Measurements from ENCODE around the gene ERO1B.

ERO1B gene

DNA sequence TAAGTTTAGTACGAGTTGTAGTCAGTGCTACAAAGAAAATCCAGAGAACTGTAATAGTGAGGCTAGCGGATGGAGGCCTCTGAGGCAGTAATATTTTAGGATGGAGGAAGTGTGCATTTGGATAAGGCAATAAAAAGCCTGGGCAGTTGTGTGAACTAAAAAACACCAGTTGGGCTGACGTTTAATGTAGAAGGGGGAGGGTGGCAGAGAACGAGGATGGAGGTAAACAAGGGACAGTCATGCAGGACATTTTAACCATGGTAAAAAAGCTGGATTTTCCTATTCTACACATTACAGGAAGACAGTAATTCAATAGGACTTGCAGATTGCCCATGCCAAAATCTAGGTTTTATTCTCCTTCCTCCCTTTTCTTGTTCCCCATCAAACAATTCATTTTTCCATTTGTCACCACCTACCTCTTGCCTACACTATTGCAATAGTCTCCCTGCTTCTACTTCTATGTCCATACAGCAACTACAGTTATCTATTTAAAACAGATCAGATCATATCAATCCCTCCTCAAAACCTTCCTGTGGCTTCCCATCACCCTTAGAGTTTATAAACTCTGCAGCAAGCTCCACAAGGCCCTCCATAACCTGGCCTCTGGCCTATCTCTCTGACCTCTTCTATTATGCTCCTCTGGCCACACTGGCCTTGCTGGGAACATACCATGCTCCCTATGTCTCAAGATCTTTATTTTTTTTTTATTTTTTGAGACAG lies 27.7 kb downstream of the ERO1B start:
- DNase-seq (ENCODE audit: low spot score): no peak

GRCh38 chr1:236253119-236253518 lies 28.6 kb downstream of the ERO1B start:
- no peak for DNase-seq (ENCODE audit: low spot score)

DNA sequence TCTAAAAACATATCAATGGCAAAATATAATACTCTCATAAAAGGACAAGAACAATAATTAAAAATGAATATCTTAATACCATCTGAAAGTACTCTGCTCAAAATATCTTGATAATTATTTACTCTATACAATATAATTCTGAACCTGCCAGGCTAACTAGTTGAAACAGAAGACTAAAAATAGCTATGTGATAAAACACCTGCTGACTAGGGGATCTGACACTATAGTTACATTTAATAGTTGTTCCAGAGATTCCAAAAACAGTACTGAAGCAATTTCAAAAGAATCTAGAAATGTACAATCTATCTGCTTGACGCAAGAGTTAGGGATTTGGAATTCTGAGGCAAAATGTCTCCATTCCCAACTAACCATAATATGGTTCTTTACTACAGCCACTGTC lies 30.2 kb downstream of the ERO1B start:
- DNase-seq (ENCODE audit: low spot score): no peak

- no peak for DNase-seq (ENCODE audit: low spot score)
Observed at GRCh38 chr1:236247286-236247685, 34.5 kb downstream of the ERO1B start.

GRCh38 chr1:236242568-236242967 lies 39.2 kb downstream of the ERO1B start:
- DNase-seq (ENCODE audit: low spot score): no peak

- DNase-seq (ENCODE audit: low spot score): no peak
Observed at GRCh38 chr1:236240675-236241074, 41.1 kb downstream of the ERO1B start.

GRCh38 chr1:236239092-236239585 lies 42.6 kb downstream of the ERO1B start:
- no peak for DNase-seq (ENCODE audit: low spot score)

DNA sequence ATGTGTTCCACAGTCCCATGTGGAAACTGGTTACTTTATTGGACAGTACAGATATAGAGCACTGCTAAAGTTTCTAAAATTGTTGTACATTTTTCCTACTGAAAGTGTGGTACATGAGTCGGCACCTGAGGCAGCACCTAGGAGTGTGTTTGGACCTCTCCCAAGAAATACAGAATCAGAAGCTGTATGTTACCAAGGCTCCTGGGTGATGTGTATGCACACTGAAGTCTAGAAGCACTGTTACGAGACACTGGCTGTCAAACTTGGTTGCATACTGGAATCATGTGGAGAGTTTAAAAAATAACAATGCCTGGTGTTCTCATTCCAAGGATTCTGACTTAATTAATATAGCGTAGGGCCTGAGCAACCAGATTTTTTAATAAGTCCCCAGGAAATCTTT lies 46.6 kb downstream of the ERO1B start:
- DNase-seq (ENCODE audit: low spot score): no peak

GRCh38 chr1:236228411-236228810 lies 53.3 kb downstream of the ERO1B start:
- DNase-seq (ENCODE audit: low spot score): no peak

DNA sequence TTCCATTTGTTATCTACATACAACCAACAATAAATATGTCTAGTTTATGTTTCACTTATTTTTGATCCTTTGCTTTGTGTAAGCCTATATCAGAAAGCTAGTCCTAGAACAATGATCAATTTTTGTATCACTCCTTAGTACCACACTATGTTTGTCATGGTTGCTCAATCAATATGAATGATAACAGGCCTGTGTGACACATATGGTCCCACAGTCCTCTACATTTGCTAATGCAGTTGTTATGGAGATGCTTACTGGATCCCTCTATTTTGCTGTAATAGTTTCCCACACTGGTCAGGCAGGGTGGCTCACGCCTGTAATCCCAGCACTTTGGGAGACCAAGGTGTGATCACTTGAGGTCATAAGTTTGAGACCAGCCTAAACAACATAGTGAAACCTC lies 59.1 kb downstream of the ERO1B start:
- no peak for DNase-seq (ENCODE audit: low spot score)

DNA sequence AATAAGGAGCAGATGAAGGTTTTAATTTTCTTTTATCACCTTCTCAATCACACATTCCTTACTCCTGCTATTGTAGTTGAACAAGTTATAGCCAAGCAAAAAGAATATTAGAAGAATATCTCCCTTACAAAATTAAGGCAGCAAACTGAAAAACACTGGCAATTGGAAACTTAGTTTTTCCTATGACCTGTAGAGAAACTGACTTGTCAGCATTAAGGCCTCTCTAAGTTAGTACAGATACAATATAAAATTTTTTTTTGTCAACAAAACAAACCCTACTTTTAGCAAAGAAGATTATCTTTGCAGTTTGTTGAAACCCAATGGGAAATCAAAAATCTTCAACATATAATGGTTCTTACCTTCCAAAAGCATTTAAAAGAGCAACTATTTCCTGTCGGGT lies 61.3 kb downstream of the ERO1B start:
- no peak for DNase-seq (ENCODE audit: low spot score)

DNA sequence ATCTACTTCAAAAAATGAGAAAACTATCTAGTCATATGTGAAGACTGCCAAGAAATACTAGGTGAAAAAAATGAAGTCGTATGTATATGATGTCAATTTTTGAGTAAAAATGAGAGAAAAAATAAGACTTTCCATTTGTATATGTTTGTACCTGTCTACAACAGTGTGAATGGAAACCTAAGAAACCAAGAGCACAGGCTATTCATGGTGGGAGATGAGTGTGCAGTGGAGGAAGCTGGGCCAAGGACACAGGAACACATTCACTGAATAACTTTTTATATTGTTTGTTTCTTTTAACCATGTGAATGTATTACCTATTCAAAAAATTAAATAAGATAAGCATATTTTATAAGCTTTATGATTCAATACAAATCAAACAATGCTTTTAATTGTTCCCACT lies 67.0 kb downstream of the ERO1B start:
- no peak for DNase-seq (ENCODE audit: low spot score)

GRCh38 chr1:236213534-236213933 lies 68.2 kb downstream of the ERO1B start:
- DNase-seq (ENCODE audit: low spot score): no peak

GRCh38 chr1:236211815-236212214 lies 69.9 kb downstream of the ERO1B start:
- DNase-seq (ENCODE audit: low spot score): no peak

GRCh38 chr1:236209713-236210112 lies 72.0 kb downstream of the ERO1B start:
- DNase-seq (ENCODE audit: low spot score): no peak

DNA sequence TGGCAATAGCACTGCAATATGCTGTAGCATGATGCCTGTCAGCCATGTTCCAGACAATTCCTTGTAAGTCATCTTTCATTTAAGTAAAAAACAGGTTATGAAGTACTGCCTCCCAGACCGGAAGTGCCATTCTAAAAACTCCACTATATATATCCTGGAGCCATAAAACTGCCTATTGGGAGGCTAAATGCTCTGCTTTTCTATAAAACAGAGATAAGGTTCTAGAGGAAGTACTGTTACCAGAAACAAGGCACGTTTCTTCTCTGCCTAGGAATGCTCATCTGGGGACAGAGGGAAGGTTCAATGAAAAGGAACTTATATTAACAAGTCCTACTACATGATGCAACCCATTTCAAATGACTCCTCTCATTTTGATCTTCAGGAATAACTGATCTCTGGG lies 72.6 kb downstream of the ERO1B start:
- no peak for DNase-seq (ENCODE audit: low spot score)

- no peak for DNase-seq (ENCODE audit: low spot score)
Observed at GRCh38 chr1:236207569-236207968, 74.2 kb downstream of the ERO1B start.

GRCh38 chr1:236207121-236207520 lies 74.6 kb downstream of the ERO1B start:
- DNase-seq (ENCODE audit: low spot score): no peak

DNA sequence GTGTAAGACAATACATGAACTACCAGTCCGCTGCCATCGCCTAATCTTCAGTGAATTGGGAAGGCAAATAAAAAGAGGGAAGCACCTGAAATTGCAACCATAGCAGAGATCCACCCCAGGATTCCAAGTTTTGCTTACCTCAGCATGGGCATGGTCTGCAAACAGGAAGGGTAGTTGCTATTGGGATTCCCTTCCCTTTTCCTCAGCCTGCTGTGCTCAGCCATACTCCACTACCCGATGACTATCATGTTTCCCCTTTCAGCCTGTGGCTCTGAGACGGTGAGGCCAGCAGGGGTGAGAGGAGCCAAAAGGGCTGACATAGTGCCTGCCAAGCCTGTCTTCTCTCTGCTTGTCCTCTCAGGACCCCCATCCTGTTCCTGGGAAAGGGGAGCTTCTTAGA lies 75.2 kb downstream of the ERO1B start:
- DNase-seq (ENCODE audit: low spot score): no peak

GRCh38 chr1:236204656-236205055 lies 77.1 kb downstream of the ERO1B start:
- DNase-seq (ENCODE audit: low spot score): no peak

GRCh38 chr1:236204039-236204438 lies 77.7 kb downstream of the ERO1B start:
- DNase-seq (ENCODE audit: low spot score): no peak

- no peak for DNase-seq (ENCODE audit: low spot score)
Observed at GRCh38 chr1:236201786-236202185, 80.0 kb downstream of the ERO1B start.

- DNase-seq (ENCODE audit: low spot score): no peak
Observed at GRCh38 chr1:236200925-236201324, 80.8 kb downstream of the ERO1B start.

- no peak for DNase-seq (ENCODE audit: low spot score)
Observed at GRCh38 chr1:236193184-236193583, 88.6 kb downstream of the ERO1B start.
